Measurements from ENCODE around the gene ARMC12.

GRCh38 chr6:35746516-35746915 lies 9.7 kb downstream of the ARMC12 start:
- TF ChIP-seq CREB1 (IDR thresholded peaks at IDR 0.05; ENCODE audit: low read depth) (no peak), RAD21 (IDR thresholded peaks at IDR 0.05; ENCODE audit: low read depth) (no peak), EP300 (IDR thresholded peaks at IDR 0.05; ENCODE audit: borderline replicate concordance) (no peak), MAX (IDR thresholded peaks at IDR 0.05) (no peak), REST (IDR thresholded peaks at IDR 0.05; ENCODE audit: low read depth) (no peak), CEBPB (IDR thresholded peaks at IDR 0.05) (no peak), TCF12 (IDR thresholded peaks at IDR 0.05; ENCODE audit: low read depth) (no peak), EGR1 (IDR thresholded peaks at IDR 0.05) (no peak), USF1 (IDR thresholded peaks at IDR 0.05) (no peak)

All from Ishikawa (cell line).